GM23338 (cell line): ENCODE measurements around the gene DROSHA. TPM values are rescaled to one million over a fixed set of nuclear protein-coding genes. Genes with fewer than 3 reads are reported as not detected.

Source experiments
- ATAC-seq: fragments of 200-7000 bp; cut with Tn5 transposase; 3 replicates; pipeline ENCODE4 v1.9.1; 2020
- DNase-seq: peaks from one replicate; pipeline ENCODE4 v3.0.0-alpha.2; 2015; ENCODE audit warnings: low spot score
- H2AFZ ChIP-seq: fragments of 200-600 bp; sonication (generic); 2 replicates; pipeline ENCODE4 v1.8.0; 2016; ENCODE audit warnings: antibody characterized with exemption, mild to moderate bottlenecking, moderate library complexity
- H3F3A ChIP-seq: fragments of 200-600 bp; sonication (generic); replicated peaks from 2 replicates; pipeline ENCODE4 v1.8.0; 2017; ENCODE audit warnings: antibody characterized with exemption, mixed run types, low read depth
- H3K27ac ChIP-seq: fragments of 200-600 bp; sonication (generic); 2 replicates; pipeline ENCODE4 v1.6.1; 2016; ENCODE audit warnings: low read depth
- H3K27me3 ChIP-seq: fragments of 200-600 bp; sonication (generic); 2 replicates; pipeline ENCODE4 v1.8.0; 2016; ENCODE audit warnings: mild to moderate bottlenecking, mixed run types, moderate library complexity; ENCODE audit not compliant: insufficient read depth
- H3K36me3 ChIP-seq: fragments of 200-600 bp; sonication (generic); 2 replicates; pipeline ENCODE4 v1.8.0; 2016; ENCODE audit warnings: mild to moderate bottlenecking; ENCODE audit not compliant: insufficient read depth
- H3K4me1 ChIP-seq: fragments of 200-600 bp; sonication (generic); 2 replicates; pipeline ENCODE4 v1.8.0; 2016; ENCODE audit warnings: mild to moderate bottlenecking, moderate library complexity; ENCODE audit not compliant: insufficient read depth
- H3K4me2 ChIP-seq: fragments of 200-600 bp; sonication (generic); 2 replicates; pipeline ENCODE4 v1.7.1; 2017; ENCODE audit warnings: mixed run types
- H3K4me3 ChIP-seq: fragments of 200-600 bp; sonication (generic); 2 replicates; pipeline ENCODE4 v1.6.1; 2016; ENCODE audit warnings: mixed run types
- H3K79me2 ChIP-seq: fragments of 200-600 bp; sonication (generic); replicated peaks from 2 replicates; pipeline ENCODE4 v1.8.0; 2017; ENCODE audit warnings: mild to moderate bottlenecking; ENCODE audit not compliant: insufficient read depth
- H3K9me2 ChIP-seq: fragments of 200-600 bp; sonication (generic); 2 replicates; pipeline ENCODE4 v1.8.0; 2017; ENCODE audit not compliant: insufficient read depth
- H4K20me1 ChIP-seq: fragments of 200-600 bp; sonication (generic); replicated peaks from 2 replicates; pipeline ENCODE4 v1.8.0; 2017; ENCODE audit warnings: mild to moderate bottlenecking; ENCODE audit not compliant: insufficient read depth
- H3K27ac Mint-ChIP-seq: 2 replicates; pipeline ENCODE4 v1.8.0; 2020; ENCODE audit warnings: inconsistent platforms, mild to moderate bottlenecking, moderate library complexity, mixed read lengths
- H3K27me3 Mint-ChIP-seq: 3 replicates; pipeline ENCODE4 v1.8.0; 2022; ENCODE audit warnings: low read depth, mild to moderate bottlenecking, moderate library complexity, mixed read lengths, inconsistent platforms; ENCODE audit not compliant: insufficient read depth, poor library complexity
- H3K36me3 Mint-ChIP-seq: 3 replicates; pipeline ENCODE4 v1.8.0; 2021; ENCODE audit warnings: low read depth, mild to moderate bottlenecking, inconsistent platforms, moderate library complexity, mixed read lengths
- H3K4me1 Mint-ChIP-seq: 3 replicates; pipeline ENCODE4 v1.8.0; 2020; ENCODE audit warnings: mild to moderate bottlenecking, inconsistent platforms, mixed read lengths
- H3K4me3 Mint-ChIP-seq: 3 replicates; pipeline ENCODE4 v1.8.0; 2021; ENCODE audit warnings: moderate library complexity, mild to moderate bottlenecking, inconsistent platforms, mixed read lengths
- H3K9me3 Mint-ChIP-seq: 3 replicates; pipeline ENCODE4 v1.8.0; 2020; ENCODE audit warnings: moderate library complexity, mild to moderate bottlenecking, inconsistent platforms, mixed read lengths
- CREB1 ChIP-seq: fragments of 250-450 bp; sonication (Bioruptor Pico); IDR thresholded peaks from 2 replicates; pipeline ENCODE4 v1.5.0; 2020; ENCODE audit warnings: low read depth, mild to moderate bottlenecking, moderate library complexity
- EZH2 ChIP-seq: fragments of 200-600 bp; sonication (generic); IDR thresholded peaks from one replicate; pipeline ENCODE4 v1.8.0; 2017; ENCODE audit warnings: antibody characterized with exemption, mild to moderate bottlenecking, low read depth; ENCODE audit not compliant: unreplicated experiment
- EZH2phosphoT487 ChIP-seq: fragments of 200-600 bp; sonication (generic); IDR thresholded peaks from one replicate; pipeline ENCODE4 v1.8.1; 2018; ENCODE audit warnings: antibody characterized with exemption; ENCODE audit not compliant: unreplicated experiment
- JUNB ChIP-seq: IDR thresholded peaks from one replicate; pipeline ENCODE4 v1.6.1; 2016; ENCODE audit warnings: antibody characterized with exemption; ENCODE audit not compliant: unreplicated experiment
- NANOG ChIP-seq: IDR thresholded peaks from 2 replicates; pipeline ENCODE4 v1.6.1; 2016; ENCODE audit warnings: antibody characterized with exemption, borderline replicate concordance
- POLR2AphosphoS5 ChIP-seq: IDR thresholded peaks from 2 replicates; pipeline ENCODE4 v1.6.1; 2016; ENCODE audit warnings: antibody characterized with exemption, low read depth
- STAT1 ChIP-seq: IDR thresholded peaks from one replicate; pipeline ENCODE4 v1.6.1; 2016; ENCODE audit warnings: antibody characterized with exemption; ENCODE audit not compliant: unreplicated experiment
- ZNF114 ChIP-seq: fragments of 250-450 bp; sonication (Bioruptor Pico); IDR thresholded peaks from 2 replicates; pipeline ENCODE4 v1.5.0; 2020; ENCODE audit warnings: mild to moderate bottlenecking, moderate library complexity
- ZNF331 ChIP-seq: fragments of 250-450 bp; sonication (Bioruptor Pico); IDR thresholded peaks from 2 replicates; pipeline ENCODE4 v1.5.0; 2020; ENCODE audit warnings: low read depth, mild to moderate bottlenecking, moderate library complexity
- polyA plus RNA-seq: library from polyadenylated mRNA; unstranded; fragments of >200 nt; fragmentation: Nextera tagmentation; extraction: Ambion mirVana; gene quantifications from 2 replicates; pipeline ENCODE4 v1.2.1, GENCODE V29; 2016
- total RNA-seq: library from RNA; depleted of rRNA; stranded (reverse); fragments of >200 nt; shearing (Covaris generic); gene quantifications from 2 replicates; pipeline ENCODE4 v1.2.3, GENCODE V29; 2014
- TF ChIP-seq, protein P1 (sequence below): fragments of 250-450 bp; sonication (Bioruptor Pico); IDR thresholded peaks from 2 replicates; pipeline ENCODE4 v1.5.0; 2020; ENCODE audit warnings: mild to moderate bottlenecking, moderate library complexity
- TF ChIP-seq, protein P2 (sequence below), 2 experiments: fragments of 200-600 bp in 1 of 2; sonication (generic) in 1 of 2; conservative IDR thresholded peaks; 2 replicates each; pipeline versions ENCODE4 v1.5.1 to v1.6.1; 2016 to 2017; ENCODE audit warnings: antibody characterized with exemption in 2 of 2, low read depth in 2 of 2, mild to moderate bottlenecking in 2 of 2, moderate library complexity in 1 of 2
- TF ChIP-seq, protein P3 (sequence below): IDR thresholded peaks from 2 replicates; pipeline ENCODE4 v1.6.1; 2016; ENCODE audit warnings: antibody characterized with exemption
- TF ChIP-seq, protein P4 (sequence below): IDR thresholded peaks from one replicate; pipeline ENCODE4 v1.6.1; 2018; ENCODE audit warnings: antibody characterized with exemption; ENCODE audit not compliant: unreplicated experiment

DROSHA gene
- total and polyA plus RNA-seq, 2 experiments from 2014 or later, result 70.6 to 87.8 TPM

DNA sequence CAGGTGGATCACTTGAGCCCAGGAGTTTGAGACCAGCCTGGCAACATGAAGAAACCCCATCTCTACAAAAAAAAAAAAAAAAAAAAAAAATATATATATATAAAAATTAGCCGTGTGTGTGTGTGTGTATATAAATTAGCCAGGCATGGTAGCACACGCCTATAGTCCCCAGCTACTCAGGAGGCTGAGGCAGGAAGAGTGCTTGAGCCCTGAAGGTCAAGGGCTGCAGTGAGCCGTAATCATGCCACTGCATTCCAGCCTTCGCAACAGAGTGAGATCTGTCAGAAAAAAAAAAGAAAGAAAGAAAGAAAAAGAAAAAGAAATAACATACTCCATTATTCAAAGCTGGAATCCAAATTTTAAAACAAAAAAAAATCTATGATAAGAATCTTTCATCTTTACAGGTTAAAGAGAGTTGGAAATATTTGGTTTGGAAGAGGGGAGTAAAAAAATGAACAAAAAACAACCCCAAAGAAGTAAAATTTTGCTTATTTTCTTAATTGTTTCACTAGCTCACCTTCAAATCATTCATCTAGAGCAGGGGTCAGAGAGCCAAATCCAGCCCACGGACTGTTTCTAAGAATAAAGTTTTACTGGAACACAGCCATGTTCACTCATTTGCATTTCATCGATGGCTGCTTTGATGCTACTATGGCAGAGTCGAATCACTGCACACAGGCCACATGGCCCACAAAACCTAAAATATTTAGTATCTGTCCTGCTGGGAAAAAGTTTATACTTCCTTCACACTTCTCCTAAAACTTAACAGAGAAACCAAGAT, 109.9 kb downstream of the DROSHA start:
- no peak for ATAC-seq
- Mint-ChIP-seq H3K27ac (no peak overlapping the region), H3K36me3 (peaks cover 26% of the 10 kb centered on the region), H3K9me3 (no peaks in the 10 kb centered on the region), H3K4me1 (peaks cover 7% of the 10 kb centered on the region), H3K4me3 (no peak overlapping the region), H3K27me3 (no peaks in the 10 kb centered on the region)
- Histone ChIP-seq H3K79me2 (no peaks in the 10 kb centered on the region), H3K4me1 (peaks cover 5% of the 10 kb centered on the region), H3K4me2 (no peak overlapping the region), H3F3A (no peaks in the 10 kb centered on the region), H2AFZ (no peak overlapping the region), H3K4me3 (no peak overlapping the region), H3K36me3 (peaks cover 15% of the 10 kb centered on the region), H3K9me2 (no peaks in the 10 kb centered on the region), H3K27me3 (no peaks in the 10 kb centered on the region), H3K27ac (no peak overlapping the region), H4K20me1 (no peaks in the 10 kb centered on the region)
- no peak for DNase-seq
- TF ChIP-seq EZH2phosphoT487 (no peak), EZH2 (no peak), CREB1 (no peak), ZNF114 (CRISPR knock-in tag) (no peak), STAT1 (no peak), JUNB (no peak), NANOG (no peak), ZNF331 (CRISPR knock-in tag) (no peak), POLR2AphosphoS5 (no peak)
- TF ChIP-seq, protein P1, sequence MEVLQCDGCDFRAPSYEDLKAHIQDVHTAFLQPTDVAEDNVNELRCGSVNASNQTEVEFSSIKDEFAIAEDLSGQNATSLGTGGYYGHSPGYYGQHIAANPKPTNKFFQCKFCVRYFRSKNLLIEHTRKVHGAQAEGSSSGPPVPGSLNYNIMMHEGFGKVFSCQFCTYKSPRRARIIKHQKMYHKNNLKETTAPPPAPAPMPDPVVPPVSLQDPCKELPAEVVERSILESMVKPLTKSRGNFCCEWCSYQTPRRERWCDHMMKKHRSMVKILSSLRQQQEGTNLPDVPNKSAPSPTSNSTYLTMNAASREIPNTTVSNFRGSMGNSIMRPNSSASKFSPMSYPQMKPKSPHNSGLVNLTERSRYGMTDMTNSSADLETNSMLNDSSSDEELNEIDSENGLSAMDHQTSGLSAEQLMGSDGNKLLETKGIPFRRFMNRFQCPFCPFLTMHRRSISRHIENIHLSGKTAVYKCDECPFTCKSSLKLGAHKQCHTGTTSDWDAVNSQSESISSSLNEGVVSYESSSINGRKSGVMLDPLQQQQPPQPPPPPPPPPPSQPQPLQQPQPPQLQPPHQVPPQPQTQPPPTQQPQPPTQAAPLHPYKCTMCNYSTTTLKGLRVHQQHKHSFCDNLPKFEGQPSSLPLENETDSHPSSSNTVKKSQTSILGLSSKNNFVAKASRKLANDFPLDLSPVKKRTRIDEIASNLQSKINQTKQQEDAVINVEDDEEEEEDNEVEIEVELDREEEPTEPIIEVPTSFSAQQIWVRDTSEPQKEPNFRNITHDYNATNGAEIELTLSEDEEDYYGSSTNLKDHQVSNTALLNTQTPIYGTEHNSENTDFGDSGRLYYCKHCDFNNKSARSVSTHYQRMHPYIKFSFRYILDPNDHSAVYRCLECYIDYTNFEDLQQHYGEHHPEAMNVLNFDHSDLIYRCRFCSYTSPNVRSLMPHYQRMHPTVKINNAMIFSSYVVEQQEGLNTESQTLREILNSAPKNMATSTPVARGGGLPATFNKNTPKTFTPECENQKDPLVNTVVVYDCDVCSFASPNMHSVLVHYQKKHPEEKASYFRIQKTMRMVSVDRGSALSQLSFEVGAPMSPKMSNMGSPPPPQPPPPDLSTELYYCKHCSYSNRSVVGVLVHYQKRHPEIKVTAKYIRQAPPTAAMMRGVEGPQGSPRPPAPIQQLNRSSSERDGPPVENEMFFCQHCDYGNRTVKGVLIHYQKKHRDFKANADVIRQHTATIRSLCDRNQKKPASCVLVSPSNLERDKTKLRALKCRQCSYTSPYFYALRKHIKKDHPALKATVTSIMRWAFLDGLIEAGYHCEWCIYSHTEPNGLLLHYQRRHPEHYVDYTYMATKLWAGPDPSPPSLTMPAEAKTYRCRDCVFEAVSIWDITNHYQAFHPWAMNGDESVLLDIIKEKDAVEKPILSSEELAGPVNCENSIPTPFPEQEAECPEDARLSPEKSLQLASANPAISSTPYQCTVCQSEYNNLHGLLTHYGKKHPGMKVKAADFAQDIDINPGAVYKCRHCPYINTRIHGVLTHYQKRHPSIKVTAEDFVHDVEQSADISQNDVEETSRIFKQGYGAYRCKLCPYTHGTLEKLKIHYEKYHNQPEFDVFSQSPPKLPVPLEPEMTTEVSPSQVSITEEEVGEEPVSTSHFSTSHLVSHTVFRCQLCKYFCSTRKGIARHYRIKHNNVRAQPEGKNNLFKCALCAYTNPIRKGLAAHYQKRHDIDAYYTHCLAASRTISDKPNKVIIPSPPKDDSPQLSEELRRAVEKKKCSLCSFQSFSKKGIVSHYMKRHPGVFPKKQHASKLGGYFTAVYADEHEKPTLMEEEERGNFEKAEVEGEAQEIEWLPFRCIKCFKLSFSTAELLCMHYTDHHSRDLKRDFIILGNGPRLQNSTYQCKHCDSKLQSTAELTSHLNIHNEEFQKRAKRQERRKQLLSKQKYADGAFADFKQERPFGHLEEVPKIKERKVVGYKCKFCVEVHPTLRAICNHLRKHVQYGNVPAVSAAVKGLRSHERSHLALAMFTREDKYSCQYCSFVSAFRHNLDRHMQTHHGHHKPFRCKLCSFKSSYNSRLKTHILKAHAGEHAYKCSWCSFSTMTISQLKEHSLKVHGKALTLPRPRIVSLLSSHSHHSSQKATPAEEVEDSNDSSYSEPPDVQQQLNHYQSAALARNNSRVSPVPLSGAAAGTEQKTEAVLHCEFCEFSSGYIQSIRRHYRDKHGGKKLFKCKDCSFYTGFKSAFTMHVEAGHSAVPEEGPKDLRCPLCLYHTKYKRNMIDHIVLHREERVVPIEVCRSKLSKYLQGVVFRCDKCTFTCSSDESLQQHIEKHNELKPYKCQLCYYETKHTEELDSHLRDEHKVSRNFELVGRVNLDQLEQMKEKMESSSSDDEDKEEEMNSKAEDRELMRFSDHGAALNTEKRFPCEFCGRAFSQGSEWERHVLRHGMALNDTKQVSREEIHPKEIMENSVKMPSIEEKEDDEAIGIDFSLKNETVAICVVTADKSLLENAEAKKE (CRISPR knock-in tag), result no peak
- TF ChIP-seq, protein P2, sequence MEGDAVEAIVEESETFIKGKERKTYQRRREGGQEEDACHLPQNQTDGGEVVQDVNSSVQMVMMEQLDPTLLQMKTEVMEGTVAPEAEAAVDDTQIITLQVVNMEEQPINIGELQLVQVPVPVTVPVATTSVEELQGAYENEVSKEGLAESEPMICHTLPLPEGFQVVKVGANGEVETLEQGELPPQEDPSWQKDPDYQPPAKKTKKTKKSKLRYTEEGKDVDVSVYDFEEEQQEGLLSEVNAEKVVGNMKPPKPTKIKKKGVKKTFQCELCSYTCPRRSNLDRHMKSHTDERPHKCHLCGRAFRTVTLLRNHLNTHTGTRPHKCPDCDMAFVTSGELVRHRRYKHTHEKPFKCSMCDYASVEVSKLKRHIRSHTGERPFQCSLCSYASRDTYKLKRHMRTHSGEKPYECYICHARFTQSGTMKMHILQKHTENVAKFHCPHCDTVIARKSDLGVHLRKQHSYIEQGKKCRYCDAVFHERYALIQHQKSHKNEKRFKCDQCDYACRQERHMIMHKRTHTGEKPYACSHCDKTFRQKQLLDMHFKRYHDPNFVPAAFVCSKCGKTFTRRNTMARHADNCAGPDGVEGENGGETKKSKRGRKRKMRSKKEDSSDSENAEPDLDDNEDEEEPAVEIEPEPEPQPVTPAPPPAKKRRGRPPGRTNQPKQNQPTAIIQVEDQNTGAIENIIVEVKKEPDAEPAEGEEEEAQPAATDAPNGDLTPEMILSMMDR (conservative IDR thresholded peaks at IDR 0.05; ENCODE audit: low read depth in 2 of 2), result no peak
- TF ChIP-seq, protein P3, sequence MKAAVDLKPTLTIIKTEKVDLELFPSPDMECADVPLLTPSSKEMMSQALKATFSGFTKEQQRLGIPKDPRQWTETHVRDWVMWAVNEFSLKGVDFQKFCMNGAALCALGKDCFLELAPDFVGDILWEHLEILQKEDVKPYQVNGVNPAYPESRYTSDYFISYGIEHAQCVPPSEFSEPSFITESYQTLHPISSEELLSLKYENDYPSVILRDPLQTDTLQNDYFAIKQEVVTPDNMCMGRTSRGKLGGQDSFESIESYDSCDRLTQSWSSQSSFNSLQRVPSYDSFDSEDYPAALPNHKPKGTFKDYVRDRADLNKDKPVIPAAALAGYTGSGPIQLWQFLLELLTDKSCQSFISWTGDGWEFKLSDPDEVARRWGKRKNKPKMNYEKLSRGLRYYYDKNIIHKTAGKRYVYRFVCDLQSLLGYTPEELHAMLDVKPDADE, result no peak
- TF ChIP-seq, protein P4, sequence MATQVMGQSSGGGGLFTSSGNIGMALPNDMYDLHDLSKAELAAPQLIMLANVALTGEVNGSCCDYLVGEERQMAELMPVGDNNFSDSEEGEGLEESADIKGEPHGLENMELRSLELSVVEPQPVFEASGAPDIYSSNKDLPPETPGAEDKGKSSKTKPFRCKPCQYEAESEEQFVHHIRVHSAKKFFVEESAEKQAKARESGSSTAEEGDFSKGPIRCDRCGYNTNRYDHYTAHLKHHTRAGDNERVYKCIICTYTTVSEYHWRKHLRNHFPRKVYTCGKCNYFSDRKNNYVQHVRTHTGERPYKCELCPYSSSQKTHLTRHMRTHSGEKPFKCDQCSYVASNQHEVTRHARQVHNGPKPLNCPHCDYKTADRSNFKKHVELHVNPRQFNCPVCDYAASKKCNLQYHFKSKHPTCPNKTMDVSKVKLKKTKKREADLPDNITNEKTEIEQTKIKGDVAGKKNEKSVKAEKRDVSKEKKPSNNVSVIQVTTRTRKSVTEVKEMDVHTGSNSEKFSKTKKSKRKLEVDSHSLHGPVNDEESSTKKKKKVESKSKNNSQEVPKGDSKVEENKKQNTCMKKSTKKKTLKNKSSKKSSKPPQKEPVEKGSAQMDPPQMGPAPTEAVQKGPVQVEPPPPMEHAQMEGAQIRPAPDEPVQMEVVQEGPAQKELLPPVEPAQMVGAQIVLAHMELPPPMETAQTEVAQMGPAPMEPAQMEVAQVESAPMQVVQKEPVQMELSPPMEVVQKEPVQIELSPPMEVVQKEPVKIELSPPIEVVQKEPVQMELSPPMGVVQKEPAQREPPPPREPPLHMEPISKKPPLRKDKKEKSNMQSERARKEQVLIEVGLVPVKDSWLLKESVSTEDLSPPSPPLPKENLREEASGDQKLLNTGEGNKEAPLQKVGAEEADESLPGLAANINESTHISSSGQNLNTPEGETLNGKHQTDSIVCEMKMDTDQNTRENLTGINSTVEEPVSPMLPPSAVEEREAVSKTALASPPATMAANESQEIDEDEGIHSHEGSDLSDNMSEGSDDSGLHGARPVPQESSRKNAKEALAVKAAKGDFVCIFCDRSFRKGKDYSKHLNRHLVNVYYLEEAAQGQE, result no peak
